Tibial artery (tissue), 4 donors: ENCODE data around the gene CRHR1.

Experiments
- DNase-seq, 2 donors: peaks; one replicate each; pipeline ENCODE4 v3.0.0-alpha.2; 2019
- H3K27ac ChIP-seq, 2 donors: fragments of 200-600 bp; sonication (generic) in 1 of 2; 1 replicate in 1 of 2; 2 replicates in 1 of 2; pipeline ENCODE4 v1.5.1; 2018 to 2019; ENCODE audit warnings: mild to moderate bottlenecking in 1 of 2
- H3K27me3 ChIP-seq, 2 donors: fragments of 200-600 bp; sonication (generic) in 1 of 2; one replicate each; pipeline versions ENCODE4 v1.5.1 to v1.6.0; 2016 to 2019
- H3K36me3 ChIP-seq, 3 donors: fragments of 200-600 bp; sonication (generic) in 2 of 3; one replicate each; pipeline ENCODE4 v1.5.1; 2016 to 2019; ENCODE audit warnings: mild to moderate bottlenecking in 2 of 3
- H3K4me1 ChIP-seq, 4 donors: fragments of 200-600 bp; sonication (generic) in 2 of 4; 1 replicate in 3 of 4; 2 replicates in 1 of 4; pipeline ENCODE4 v1.5.1; 2016 to 2019
- H3K4me3 ChIP-seq, 2 donors: fragments of 200-600 bp; sonication (generic) in 1 of 2; 1 replicate in 1 of 2; 2 replicates in 1 of 2; pipeline ENCODE4 v1.5.1; 2018 to 2019; ENCODE audit warnings: mild to moderate bottlenecking in 2 of 2
- H3K9me3 ChIP-seq, 3 donors: fragments of 200-600 bp; sonication (generic) in 1 of 3; one replicate each; pipeline ENCODE4 v1.5.1; 2016 to 2019
- intact Hi-C: fragments of 100-400 bp; cut with DNase I; formaldehyde crosslinking; loops from one replicate; pipeline ENCODE4 v1.15.0; 2023; ENCODE audit warnings: low total_unique reads
- TF ChIP-seq, protein P1 (sequence below), 2 experiments: fragments of 200-600 bp in 1 of 2; fragments of 450-650 bp in 1 of 2; IDR thresholded peaks; one replicate each; pipeline ENCODE4 v1.5.1; 2017 to 2019; ENCODE audit warnings: antibody characterized with exemption in 2 of 2, mild to moderate bottlenecking in 1 of 2, moderate library complexity in 1 of 2

CRHR1 gene

DNA sequence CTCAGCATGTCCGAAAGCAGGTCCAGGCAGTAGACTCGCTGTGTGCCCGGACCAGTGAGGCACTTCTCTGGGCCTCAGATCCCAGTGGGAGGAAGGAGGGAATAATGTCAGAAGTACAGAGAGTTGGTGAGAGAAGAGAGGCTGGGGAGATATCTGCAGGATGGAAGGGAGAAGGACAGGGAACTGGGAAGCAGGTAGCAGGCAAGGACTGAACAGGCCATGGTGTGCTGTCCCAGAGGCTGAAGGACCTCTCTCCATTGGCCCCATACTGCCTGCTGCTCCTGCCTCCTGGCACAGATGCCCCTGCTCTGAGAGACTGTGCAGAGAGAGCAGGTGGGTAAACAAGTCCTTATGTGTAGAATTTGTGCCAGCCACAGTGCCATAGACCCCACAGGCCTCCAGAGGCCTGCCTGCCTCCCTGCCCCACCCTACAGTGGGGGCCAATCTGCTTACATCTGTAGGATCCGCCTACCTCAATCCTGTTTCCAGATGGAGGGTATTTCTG is 34.2 kb upstream of the CRHR1 start:
- no peak for DNase-seq
- TF ChIP-seq, protein P1, sequence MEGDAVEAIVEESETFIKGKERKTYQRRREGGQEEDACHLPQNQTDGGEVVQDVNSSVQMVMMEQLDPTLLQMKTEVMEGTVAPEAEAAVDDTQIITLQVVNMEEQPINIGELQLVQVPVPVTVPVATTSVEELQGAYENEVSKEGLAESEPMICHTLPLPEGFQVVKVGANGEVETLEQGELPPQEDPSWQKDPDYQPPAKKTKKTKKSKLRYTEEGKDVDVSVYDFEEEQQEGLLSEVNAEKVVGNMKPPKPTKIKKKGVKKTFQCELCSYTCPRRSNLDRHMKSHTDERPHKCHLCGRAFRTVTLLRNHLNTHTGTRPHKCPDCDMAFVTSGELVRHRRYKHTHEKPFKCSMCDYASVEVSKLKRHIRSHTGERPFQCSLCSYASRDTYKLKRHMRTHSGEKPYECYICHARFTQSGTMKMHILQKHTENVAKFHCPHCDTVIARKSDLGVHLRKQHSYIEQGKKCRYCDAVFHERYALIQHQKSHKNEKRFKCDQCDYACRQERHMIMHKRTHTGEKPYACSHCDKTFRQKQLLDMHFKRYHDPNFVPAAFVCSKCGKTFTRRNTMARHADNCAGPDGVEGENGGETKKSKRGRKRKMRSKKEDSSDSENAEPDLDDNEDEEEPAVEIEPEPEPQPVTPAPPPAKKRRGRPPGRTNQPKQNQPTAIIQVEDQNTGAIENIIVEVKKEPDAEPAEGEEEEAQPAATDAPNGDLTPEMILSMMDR (IDR thresholded peaks at IDR 0.05), result no peak
- H3K27ac ChIP-seq, result no peak overlapping the region
- no peaks in the 10 kb centered on the region for H3K36me3 ChIP-seq
- H3K9me3 ChIP-seq, result no peaks in the 10 kb centered on the region
- H3K4me1 ChIP-seq, result no peaks in the 10 kb centered on the region
- peaks cover 0 to 80% of the 10 kb centered on the region in 2 donors for H3K27me3 ChIP-seq
- intact Hi-C loops, result no loop called here
- no peak overlapping the region for H3K4me3 ChIP-seq

DNA sequence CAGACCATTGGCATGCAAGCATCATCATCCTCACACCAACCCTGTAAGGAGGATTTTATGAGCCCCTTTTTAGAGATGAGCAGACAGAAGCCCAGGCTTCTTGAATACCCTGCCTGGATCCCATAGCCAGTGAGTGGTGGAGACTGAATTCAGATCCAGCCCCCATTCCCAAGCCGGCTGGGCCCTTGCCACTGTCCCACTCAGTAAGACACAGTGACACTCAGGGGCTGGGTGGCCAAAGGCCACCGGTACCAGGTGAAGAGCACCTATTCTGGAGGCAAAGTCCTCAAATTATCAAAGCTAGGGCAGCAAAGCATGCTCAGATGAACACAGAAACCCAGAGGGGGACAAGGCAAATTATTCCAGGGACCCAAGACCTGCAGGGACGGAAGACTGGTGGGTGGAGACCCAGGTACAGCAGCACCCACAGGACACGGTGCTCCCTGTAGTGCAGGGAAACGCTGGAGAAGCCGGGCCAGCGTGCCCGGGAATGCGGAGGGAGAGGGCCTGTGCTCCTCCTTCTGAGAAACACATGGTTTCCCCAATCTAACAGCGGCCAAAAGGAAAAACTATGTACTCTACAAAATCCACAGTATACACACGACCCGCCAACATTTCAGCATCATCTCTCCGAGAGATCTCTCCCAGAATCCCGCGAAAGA is 33.2 kb upstream of the CRHR1 start:
- H3K9me3 ChIP-seq, result no peaks in the 10 kb centered on the region
- TF ChIP-seq, protein P1 (IDR thresholded peaks at IDR 0.05), result no peak
- intact Hi-C loops, result no loop called here
- H3K27me3 ChIP-seq, result peaks cover 0 to 78% of the 10 kb centered on the region in 2 donors
- H3K36me3 ChIP-seq, result no peaks in the 10 kb centered on the region
- no peak overlapping the region for H3K27ac ChIP-seq
- H3K4me1 ChIP-seq, result no peaks in the 10 kb centered on the region
- H3K4me3 ChIP-seq, result no peak overlapping the region
- no peak for DNase-seq

DNA sequence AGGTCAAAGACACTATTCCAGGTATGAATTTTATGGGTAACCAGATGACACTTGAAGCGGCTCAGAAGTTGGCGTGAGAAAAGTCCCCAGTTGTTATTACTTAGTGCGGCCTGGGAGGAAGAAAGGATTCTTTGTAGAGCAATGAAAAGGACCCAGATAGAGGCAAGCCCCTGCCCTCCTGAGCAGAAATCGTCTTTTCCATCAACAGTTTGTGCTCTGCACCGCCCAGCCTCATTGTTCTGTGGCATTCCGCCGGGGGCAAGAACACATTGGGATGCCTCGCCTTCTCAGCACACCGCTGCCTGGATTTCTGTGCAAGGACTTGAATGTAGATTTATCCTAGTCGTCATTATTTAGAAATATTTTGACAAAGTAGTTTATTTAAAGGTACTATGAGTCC is 32.7 kb upstream of the CRHR1 start:
- no peaks in the 10 kb centered on the region for H3K36me3 ChIP-seq
- H3K4me1 ChIP-seq, result no peaks in the 10 kb centered on the region
- H3K4me3 ChIP-seq, result no peak overlapping the region
- peak in 1 of 2 donors; percentile 19 for DNase-seq
- TF ChIP-seq, protein P1 (IDR thresholded peaks at IDR 0.05), result no peak
- no peaks in the 10 kb centered on the region for H3K9me3 ChIP-seq
- intact Hi-C loops, result no loop called here
- peaks cover 0 to 78% of the 10 kb centered on the region in 2 donors for H3K27me3 ChIP-seq
- no peak overlapping the region for H3K27ac ChIP-seq

DNA sequence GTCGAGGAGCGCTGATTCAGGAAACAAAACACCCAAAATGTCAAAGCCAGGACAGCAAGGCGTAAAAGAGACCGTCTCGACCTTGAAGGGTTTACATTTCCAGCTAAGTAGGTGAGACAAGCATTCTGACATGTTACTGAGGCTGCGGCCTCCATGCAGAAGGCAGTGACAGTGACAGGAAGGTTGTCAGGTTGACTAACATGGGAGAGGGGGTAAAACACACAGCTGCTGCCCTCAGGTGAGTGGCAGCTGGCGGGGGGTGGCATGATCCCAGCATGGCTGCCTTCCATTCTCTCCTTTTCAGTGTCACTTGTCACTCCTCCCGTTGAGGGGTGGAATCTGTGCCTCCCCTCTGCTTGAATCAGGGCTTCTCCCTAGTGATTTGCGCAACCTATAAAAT is 31.9 kb upstream of the CRHR1 start:
- H3K27me3 ChIP-seq, result peaks cover 0 to 81% of the 10 kb centered on the region in 2 donors
- TF ChIP-seq, protein P1 (IDR thresholded peaks at IDR 0.05), result no peak
- H3K4me1 ChIP-seq, result no peaks in the 10 kb centered on the region
- H3K4me3 ChIP-seq, result no peak overlapping the region
- intact Hi-C loops, result no loop called here
- peak in 1 of 2 donors; percentile 43 for DNase-seq
- H3K27ac ChIP-seq, result no peak overlapping the region
- H3K9me3 ChIP-seq, result no peaks in the 10 kb centered on the region
- H3K36me3 ChIP-seq, result no peaks in the 10 kb centered on the region

DNA sequence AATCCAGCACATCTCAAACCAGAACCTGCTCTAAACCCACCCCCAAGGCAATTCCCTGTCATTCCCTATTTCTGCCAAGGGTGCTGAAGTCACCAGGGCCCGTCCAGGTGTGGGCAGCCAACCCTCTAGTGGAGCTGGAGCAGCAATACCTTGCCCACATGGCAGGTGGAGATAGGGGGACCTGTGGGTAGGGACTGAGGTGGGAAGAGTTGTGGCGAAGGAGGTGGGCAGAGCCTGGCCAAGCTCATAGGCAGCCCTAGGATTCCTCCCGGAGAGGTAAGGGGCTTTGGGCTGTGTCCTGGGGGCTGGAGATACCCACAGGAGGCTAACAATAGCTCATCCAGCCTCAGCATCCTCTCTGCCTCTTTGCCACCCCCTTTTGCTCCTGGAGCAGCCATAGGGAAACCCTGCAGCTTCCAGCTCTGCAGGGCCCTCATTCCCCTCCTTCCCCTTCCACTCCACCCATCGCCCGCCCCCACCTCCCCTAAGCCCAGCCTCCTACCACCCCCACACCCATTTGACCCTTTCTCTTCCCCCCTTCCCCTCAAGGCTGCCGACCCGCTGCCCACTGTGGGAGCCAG is 30.4 kb upstream of the CRHR1 start:
- intact Hi-C loops, result no loop called here
- no peaks in the 10 kb centered on the region for H3K4me1 ChIP-seq
- H3K9me3 ChIP-seq, result no peaks in the 10 kb centered on the region
- TF ChIP-seq, protein P1 (IDR thresholded peaks at IDR 0.05), result no peak
- no peak for DNase-seq
- H3K27ac ChIP-seq, result no peak overlapping the region
- H3K4me3 ChIP-seq, result no peak overlapping the region
- H3K27me3 ChIP-seq, result peaks cover 0 to 87% of the 10 kb centered on the region in 2 donors
- no peaks in the 10 kb centered on the region for H3K36me3 ChIP-seq
